HG03342 (cell line): ENCODE data around the gene NDUFS6.
"Not testable (repeated sequence)": the region's sequence is repeated elsewhere in the genome, so short reads cannot be mapped to it uniquely, and the experiment has no call there.

Experiments
- ATAC-seq: cut with Tn5 transposase; IDR thresholded peaks from one replicate; pipeline ENCODE4 v1.9.1; 2021; ENCODE audit warnings: mild to moderate bottlenecking, moderate library complexity; ENCODE audit not compliant: unreplicated experiment

Gene NDUFS6

DNA sequence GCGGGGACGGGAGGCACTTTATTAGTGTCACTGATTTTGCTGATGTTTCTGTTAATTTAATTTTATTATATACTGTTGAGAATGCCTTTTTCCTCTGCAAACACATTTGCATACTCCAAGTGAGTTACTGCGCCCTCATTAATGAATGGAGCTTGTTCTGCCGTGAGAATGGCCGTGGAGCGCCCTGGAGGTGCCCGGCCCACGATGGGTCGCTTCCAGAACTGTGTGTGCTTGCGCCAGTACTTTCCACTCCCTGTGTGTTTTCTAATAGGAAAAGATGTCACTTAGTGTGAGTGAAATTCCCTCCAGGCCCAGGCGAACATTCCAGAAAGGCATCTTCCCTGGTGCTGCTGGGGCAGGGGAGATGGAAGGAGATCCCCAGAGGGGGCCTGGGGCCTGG is 30.1 kb downstream of the NDUFS6 start:
- ATAC-seq: no peak

DNA sequence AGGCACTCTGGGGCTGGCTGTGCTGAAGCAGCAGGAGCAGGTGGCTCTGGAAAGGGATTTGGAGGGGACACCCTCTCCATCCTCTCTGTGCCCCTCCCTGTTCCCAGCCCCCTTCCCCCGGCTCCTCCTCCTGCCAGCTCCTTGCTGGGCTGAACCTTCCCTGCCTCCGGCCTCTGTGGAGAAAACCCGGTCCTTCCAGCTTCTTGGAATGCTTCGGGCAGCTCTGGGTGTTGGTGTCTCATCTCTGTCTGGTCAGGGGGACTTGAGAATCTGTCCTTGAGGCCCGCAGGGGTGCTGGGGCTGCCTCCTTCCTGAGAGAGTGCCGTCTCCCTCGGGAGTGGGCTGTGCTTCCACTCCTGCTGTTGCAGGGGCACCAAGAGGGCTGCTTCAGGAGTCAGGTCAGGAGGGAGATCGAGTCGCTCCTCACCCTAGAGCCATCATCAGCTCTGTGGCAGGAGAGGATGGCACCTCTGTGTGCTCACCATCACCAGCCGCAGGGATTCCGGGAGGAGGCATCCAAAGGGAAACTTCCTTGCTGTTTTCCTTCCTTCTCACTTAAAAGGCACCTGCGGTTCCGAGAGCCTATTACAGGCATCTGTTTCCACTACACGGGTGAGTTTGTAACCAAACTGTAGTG is 30.6 kb downstream of the NDUFS6 start:
- no peak for ATAC-seq

DNA sequence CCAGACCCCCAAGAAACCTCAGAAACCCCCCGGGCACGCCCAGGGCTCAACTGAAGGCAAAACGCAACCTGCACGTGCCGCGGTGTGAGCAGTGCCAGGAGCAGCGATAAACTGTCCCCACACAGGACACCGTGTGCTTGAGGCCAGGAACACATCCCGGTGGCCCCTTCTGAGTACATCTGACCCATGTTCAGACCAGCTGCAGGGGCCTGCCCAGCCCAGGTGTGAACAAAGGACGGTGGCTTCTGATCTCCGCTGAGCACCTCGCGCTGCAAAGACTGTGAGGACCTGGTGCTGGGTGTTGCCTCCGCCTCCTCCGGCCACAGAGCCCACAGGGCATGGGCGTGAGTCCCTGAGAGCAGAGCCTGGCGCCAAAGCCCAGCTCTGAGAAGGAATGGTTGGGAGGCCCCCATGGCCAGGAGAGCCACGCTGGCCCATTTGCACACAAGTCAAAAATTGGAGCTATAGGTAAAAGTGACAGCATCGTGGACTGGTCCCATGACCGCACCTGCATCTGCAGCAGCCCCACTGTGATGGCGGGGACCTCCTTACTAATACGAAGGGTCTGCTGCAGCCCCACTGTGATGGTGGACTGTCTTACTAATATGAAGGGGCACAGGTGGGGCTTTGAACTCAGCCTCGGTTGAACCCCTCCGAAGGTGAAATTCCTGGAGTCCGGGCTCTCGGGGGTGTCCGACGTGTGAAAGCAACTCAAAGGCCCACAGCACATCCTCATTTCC is 31.5 kb downstream of the NDUFS6 start:
- no peak for ATAC-seq

DNA sequence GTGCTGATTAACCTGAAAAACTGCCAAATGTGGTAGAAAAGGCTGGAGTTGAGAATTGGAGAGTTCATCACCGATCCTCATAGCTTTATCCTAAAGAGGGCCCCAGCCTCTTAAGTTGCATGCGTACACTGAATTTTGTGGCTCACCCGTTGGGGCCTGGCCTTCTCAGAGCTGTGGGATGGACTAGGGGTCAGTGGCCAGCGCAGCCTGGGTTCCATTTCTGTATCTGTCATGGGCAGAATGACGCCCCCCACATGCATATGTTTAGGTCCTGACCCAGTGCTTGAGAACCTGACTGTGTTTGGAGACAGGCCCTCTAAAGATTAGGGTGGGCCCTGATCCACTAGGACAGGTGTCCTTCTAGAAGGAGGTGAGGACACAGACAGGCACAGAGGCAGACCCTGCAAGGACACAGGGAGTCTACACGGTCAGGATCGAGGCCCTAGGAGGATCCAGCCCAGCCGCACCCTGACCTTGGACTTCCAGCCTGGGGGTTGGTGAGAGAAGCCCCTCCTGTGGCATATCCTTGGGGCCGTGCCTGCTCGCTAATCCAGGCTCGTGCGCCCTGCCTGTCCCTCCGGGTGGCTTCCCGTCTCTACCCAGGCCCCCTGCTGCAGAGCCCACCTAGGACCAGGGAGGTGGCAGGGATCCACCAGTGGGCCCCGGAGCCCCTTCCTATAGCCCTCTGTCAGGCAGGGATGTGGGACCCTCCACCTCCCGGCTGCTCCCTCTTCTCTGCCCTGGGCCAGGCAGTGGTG is 32.2 kb downstream of the NDUFS6 start:
- no peak for ATAC-seq

DNA sequence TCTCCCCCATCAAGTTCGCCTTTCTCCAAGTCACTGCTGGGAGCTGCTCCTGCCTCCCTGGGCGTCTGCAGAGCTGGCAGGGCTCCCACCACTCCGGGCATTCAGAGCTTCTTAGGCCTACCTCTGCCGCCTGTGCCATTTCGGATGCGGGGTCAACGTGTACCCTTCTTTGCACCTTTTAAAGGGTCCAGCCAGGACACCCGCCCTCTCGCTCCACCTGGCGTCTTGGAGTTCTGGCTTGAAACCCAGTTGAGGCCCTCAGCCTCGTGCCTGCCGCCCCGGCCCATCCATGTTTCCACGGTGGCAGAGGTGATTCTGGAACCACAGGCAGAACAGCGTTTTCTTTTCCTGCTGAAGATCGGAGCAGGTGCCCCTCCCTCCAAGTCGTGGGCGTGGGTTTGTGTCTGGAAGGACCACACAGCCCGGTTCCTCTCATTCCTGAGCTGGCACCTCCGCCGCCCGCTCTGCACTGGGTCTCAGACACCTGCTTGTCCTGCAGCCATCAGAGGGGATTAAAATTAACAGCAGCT is 32.9 kb downstream of the NDUFS6 start:
- ATAC-seq: no peak

DNA sequence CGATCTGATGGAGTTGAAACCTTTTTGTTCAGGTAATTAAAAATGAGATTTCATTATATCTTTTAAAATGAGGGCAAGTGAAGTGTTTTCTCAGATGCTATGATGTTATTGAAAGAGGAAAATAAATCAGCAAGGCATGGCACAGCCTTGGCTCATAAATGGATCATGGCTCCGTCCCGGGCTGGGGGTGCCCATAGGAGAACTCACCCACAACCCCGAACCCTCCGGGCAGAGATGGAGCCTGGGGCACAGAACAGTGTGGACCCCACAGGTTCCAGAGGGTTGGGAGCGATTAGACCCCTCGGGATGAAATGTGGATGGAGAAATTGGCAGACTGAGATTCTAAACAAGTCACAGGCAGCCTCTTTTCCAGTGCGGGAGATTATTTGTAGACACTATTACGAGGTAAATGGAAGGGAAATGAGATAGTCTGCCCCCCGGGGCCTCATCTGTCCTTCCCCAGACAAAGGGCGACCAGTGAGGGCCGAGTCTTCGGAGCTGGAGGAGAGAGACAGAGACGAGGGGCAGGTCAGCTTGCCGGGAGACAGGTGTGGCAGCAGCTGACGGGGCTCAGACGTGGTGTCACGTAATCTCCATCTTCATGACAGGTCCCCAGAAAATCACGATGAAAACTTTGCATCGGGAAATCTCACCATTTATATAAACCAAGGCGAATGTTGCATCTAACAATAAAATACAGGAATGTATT is 33.7 kb downstream of the NDUFS6 start:
- ATAC-seq: no peak

DNA sequence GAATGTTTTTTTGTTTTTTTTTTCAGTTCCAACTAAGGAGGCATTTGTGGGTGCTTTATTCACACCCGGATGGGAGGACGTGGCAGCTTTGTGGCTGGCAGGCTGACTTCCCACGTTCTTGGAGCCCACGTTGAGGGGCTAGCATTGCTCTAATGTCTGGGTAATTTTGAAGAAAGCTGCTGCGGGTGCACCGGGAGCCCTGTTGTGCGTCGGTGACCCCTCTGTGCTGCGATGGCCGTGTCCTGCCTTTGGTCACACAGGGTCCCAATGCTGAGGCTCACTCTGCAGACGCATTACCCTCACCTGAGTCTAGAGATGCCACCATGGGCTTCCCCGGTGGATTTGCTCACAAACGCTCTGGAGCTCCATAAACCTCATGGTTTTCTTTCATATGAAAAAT is 34.2 kb downstream of the NDUFS6 start:
- no peak for ATAC-seq

DNA sequence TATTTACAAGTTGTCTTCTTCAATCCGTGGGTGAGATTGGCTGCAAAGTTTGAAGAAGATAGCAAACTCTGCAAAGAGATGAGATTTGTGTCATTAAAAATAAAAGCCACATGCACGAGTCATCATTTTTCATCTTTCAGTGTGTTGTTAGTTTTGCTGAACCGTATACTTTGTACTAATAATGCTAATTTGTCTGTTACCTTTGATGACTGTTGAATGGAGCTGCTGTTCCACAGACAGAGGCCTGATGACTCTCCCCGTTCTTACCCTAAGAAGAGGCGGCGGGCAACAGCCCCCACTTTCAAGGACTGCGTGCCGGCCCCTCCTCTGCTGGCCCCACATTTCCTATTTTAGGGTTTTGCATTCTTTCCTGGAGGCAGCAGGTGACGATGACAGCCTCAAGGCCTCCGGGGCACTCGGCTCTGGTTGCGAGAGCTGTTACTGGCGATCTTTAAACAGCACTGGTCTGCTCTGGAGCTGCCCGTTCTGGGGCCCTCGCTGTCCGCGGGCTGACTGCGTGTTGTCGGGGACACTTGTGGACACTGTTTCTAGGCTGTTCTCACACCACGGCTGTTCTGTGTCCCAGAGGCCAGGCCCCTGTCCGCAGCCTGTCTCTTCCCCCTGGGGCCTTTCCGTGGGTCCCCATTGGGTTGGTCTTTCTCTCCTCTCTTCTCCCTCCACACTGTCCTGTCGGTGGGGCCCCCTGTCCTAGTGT is 35.1 kb downstream of the NDUFS6 start:
- ATAC-seq: no peak

DNA sequence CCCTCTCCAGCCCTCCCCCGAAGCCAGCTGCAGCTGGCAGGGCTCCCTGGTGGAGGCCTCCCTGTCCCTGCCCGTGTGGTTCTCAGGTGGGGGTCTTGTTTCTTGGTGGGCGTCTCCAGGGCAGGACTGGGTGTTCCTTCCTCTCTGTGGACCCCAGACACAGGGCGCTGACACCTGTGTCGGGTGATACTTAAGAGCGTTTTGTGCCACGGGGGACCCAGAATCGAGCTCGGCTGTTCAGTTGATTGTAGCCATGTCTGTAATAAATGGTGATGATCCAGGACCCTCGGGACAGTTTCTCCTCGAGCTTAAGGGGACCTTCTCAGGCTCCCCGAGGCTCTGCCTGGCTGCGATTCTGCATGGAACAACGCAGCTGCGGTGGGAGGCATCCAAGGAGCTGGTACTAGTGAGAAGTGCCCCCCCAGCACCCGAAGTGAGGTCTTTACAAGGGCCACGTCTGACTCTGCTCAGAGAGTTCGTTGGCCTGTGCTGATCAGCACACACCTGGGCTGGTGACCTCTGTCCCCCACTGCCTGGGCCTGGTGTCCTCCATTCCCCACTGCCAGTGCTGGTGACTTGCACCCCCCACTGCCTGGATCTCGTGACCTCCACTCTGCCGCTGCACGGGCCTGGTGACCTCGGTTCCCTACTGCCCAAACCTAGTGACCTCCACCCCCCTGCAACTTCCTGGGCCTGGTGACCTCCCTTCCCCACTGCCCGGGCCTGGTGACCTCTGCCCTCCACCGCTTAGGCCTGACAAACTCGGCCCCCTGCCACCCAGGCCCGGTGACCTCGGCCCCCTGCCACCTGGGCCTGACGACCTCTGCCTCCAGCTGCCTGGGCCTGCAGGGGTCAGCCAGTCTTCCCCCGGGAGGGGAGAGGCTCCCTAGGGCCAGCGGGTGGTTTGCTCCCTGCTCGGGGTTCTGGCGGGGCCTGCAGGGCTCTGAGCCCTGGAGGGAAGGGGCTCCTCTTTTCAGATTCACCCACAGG is 36.0 kb downstream of the NDUFS6 start:
- no peak for ATAC-seq

DNA sequence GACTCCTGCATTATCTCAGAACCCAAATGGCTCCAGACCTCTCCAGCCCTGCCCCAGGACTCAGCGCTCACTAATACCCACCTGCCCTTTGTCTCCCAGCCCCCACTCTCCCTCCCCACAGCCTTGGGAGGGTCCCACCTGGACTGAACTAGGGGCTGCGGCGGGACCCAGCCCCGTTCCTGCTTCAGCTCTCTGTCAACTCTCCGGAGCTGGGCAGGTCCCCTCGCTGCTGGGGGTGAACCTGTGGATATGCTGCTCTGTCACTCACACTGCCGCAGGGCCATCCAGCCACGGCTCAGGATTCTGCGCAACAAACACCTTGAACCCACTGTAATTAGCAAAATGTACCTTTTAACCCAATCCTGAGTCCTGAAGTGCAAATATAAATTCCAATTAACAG is 36.8 kb downstream of the NDUFS6 start:
- ATAC-seq: no peak

DNA sequence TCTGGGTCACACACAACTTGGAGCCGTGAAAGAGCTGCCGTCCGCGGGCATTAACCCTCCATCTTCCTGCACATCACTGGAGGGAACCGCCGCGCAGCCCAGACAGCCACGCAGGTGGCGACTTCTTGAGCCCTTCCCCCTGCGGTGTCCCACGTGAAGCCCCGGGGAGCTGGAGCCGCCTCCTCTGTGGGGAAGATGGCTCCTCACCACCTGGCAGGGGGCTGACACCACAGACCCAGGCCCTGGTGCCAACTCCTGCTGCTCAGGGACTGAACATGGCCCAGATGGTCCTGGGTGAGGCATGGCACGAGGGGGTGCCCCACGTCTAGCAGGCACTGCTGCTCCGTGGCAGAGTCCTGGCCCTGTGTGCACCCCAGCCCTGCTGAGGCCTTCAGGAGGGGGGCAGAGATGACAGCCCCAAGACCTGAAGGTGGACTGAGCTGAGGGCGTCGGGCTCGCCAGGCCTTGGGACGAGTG is 38.9 kb downstream of the NDUFS6 start:
- no peak for ATAC-seq

DNA sequence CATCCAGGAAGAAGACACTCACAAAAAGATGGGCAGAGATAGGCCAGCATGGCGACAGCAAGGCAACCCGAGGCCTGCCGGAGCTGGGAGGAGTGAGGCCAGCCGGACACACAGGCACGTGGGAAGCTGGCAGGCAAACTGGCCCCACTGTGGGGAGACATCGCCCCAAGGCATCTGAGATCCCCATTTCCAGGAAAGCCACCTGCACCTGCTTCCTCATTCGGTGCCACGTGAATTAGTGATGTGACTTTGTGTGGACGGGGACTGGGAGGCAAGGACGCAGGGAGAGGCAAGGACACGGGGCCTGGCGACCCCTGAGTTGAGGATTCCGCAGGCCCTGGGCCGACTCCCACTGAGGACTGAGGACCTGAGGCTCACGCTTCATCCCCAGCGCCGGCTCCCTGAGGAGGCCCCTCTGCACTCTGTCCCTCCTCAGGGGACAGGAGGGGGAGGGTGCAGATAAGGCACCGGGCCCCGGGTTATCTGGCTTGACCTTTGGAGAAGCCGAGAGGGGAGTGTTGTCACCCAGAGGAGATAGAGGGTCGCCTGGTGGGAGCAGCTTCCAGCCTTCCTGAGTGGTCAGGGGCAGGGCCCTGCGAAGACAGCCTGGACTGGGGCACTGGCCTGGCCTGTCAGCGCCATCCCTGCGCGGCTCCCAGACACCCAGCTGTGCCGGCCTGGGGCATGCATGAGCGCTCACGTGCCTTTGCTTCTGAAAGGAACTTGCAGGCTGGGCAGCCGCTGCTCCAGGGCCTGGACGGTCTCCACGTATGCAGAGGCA is 39.7 kb downstream of the NDUFS6 start:
- ATAC-seq: no peak

DNA sequence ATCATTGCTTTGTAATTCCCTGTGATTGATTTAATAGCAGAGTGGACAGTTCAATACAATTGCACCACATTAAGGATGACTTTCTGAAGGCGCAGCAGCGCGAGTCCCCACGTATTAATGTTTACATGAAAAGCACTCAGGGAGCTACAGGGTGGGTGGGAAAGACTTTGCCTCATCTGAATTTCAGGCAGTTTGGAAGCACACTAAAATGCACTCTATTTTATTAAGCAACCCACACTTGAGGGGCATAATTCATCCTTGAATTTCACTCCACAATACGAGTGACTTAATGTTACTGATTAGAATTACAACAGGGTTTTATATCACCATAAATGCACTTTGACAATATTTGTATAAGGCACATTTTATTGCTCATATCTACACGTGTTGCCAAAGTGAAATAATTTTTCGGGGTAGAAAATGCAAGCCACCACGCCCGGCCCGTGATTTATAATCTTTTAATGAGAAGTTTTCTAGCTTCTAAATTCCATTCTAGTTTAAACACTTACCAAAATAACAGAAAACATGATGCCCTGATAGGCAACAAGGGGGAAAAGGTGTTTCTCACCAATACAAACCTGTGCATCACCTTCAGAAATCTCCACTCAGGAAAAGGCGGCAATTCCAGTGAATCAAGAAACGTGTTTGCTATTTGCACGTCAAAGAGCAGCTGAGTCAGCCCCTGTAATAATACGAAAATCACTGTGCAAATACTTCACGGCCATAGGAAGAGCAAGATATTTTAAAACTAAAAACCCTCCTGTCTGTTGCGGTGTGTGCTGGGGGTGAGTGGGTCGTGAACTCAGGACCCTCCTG is 41.0 kb downstream of the NDUFS6 start:
- ATAC-seq: no peak

DNA sequence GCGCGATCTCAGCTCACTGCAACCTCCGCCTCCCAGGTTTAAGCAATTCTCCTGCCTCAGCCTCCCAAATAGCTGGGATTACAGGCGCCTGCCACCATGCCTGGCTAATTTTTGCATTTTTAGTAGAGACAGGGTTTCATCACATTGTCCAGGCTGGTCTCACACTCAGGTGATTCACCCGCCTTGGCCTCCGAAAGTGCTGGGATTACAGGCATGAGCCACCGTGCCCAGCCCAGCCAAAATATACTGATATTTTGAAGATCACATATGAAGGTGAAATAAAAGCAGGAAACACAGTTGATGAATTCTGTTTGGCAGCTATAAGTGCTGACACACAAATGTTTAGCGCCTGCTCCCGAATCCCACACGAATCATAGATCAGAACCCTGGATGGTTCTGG is 42.6 kb downstream of the NDUFS6 start:
- ATAC-seq: not testable (repeated sequence)

DNA sequence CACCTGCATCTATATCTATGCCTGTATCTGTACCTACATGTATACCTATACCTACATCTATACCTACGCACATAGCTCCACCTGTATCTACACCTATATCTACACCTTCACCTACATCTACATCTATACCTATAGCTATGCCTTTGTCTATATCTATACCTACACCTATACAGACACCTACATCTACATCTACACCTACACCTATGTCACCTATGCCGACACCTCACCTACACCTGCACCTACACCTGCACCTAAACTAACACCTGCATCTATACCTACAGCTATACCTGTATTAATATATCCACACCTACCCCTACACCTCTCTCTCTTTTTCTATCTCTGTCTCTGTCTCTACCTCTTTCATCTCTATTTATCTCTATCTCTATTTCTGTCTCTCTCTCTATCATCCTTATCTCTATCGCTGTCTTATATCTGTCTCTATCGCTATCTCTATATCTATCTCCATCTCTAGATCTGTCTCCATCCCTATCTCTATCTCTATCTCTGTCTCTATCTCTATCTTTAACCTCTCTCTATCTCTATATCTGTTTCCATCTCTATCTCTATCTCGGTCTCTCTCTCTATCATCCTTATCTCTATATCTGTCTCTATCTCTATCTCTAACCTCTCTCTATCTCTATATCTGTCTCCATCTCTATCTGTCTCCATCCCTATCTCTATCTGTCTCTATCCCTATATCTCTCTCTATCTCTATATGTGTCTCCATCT is 43.7 kb downstream of the NDUFS6 start:
- no peak for ATAC-seq

DNA sequence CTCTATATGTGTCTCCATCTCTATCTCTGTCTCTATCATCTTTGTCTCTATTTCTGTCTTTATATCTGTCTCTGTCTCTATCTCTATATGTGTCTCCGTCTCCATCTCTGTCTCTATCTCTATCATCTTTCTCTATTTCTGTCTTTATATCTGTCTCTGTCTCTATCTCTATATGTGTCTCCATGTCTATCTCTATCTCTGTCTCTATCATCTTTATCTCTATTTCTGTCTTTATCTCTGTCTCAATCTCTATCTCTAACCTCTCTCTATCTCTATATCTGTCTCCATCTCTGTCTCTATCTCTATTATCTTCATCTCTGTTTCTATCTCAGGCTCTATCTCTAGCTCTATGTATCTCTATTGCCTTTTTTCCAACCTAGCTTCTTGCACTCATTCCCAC is 44.5 kb downstream of the NDUFS6 start:
- no peak for ATAC-seq

DNA sequence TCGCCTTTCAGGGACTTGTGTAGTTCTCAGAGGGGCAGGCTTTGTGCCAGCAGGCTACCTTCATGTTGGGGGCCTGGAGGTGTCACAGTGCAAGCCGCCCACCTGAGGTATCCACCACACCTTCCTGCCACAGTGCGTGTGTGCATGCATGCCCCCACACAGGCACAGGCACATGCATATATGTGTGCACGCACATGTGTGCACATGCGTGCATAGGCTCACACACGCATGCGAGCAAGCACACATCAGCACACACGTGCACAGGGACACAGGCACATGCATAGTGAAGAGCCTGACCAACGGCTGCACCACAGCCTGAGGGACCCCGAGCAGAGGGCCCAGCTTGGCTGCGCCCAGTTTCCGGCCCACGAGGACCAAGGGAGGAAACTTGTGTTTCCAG is 45.4 kb downstream of the NDUFS6 start:
- ATAC-seq: no peak
